ENCODE measurements around the gene PLPPR3. TPM values are rescaled to one million over a fixed set of nuclear protein-coding genes. Genes with fewer than 3 reads are reported as not detected.

PLPPR3 gene
- total RNA-seq, 1 donor from 2014 or later = 5.4 TPM

- no peak for DNase-seq (ENCODE audit: low spot score)
- peak; percentile 41 for TF ChIP-seq CTCF (IDR thresholded peaks at IDR 0.05)
- H3K4me1 Mint-ChIP-seq (ENCODE audit: low read depth) = peaks cover 28% of the 10 kb centered on the region
- H3K9me3 Mint-ChIP-seq (ENCODE audit: low read depth) = no peaks in the 10 kb centered on the region
- peak overlapping the region; percentile 78 for H3K27ac Mint-ChIP-seq (ENCODE audit: unreplicated experiment)
- peak overlapping the region; percentile 41 for H3K4me3 Mint-ChIP-seq (ENCODE audit: unreplicated experiment)
- no peaks in the 10 kb centered on the region for H3K27me3 Mint-ChIP-seq (ENCODE audit: low read depth)
- no peaks in the 10 kb centered on the region for H3K36me3 Mint-ChIP-seq (ENCODE audit: low read depth)
Measured at GRCh38 chr19:788983-789700, 32.6 kb downstream of the PLPPR3 start.

- H3K27me3 Mint-ChIP-seq (ENCODE audit: low read depth) = no peaks in the 10 kb centered on the region
Measured at GRCh38 chr19:788686-788982, 33.1 kb downstream of the PLPPR3 start.

GRCh38 chr19:787536-787935 is 34.2 kb downstream of the PLPPR3 start:
- no peaks in the 10 kb centered on the region for H3K27me3 Mint-ChIP-seq (ENCODE audit: low read depth)
- H3K4me1 Mint-ChIP-seq (ENCODE audit: low read depth) = peaks cover 37% of the 10 kb centered on the region
- H3K36me3 Mint-ChIP-seq (ENCODE audit: low read depth) = no peaks in the 10 kb centered on the region
- no peak overlapping the region for H3K27ac Mint-ChIP-seq (ENCODE audit: unreplicated experiment)
- H3K9me3 Mint-ChIP-seq (ENCODE audit: low read depth) = no peaks in the 10 kb centered on the region
- no peak overlapping the region for H3K4me3 Mint-ChIP-seq (ENCODE audit: unreplicated experiment)
- no peak for TF ChIP-seq CTCF (IDR thresholded peaks at IDR 0.05)
- peak; percentile 82 for DNase-seq (ENCODE audit: low spot score)

More at GRCh38 chr19:788686-788982, 33.1 kb downstream of the PLPPR3 start:
- peak overlapping the region; percentile 78 for H3K27ac Mint-ChIP-seq (ENCODE audit: unreplicated experiment)
- no peaks in the 10 kb centered on the region for H3K9me3 Mint-ChIP-seq (ENCODE audit: low read depth)
- H3K36me3 Mint-ChIP-seq (ENCODE audit: low read depth) = no peaks in the 10 kb centered on the region
- no peak for DNase-seq (ENCODE audit: low spot score)
- H3K4me1 Mint-ChIP-seq (ENCODE audit: low read depth) = peaks cover 28% of the 10 kb centered on the region
- no peak for TF ChIP-seq CTCF (IDR thresholded peaks at IDR 0.05)
- H3K4me3 Mint-ChIP-seq (ENCODE audit: unreplicated experiment) = no peak overlapping the region

DNA sequence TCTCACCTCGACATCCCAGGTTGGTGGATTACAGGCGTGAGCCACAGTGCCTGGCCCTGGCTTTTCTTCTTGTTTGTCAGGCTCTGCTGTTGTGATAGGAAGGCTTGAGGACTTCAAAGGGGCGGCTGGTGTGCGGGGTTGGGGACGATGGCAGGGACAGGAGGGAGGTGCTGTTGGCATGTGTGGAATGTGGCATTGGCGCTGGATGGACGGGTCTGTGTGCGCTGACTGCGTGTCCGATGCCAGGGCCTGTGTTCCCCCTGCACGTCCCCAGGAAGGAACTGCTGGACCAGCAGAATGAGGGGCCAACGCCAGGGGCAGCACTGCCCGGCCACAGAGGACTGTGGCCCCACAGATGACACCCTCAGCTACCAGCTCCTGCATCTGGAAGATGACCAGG is 37.2 kb downstream of the PLPPR3 start:
- Mint-ChIP-seq H3K4me3 (ENCODE audit: unreplicated experiment) (peak overlapping the region; percentile 49), H3K27me3 (ENCODE audit: low read depth) (no peaks in the 10 kb centered on the region), H3K27ac (ENCODE audit: unreplicated experiment) (peak overlapping the region; percentile 32), H3K36me3 (ENCODE audit: low read depth) (no peaks in the 10 kb centered on the region), H3K9me3 (ENCODE audit: low read depth) (no peaks in the 10 kb centered on the region), H3K4me1 (ENCODE audit: low read depth) (peaks cover 34% of the 10 kb centered on the region)
- DNase-seq (ENCODE audit: low spot score) = peak; percentile 84
- TF ChIP-seq CTCF (IDR thresholded peaks at IDR 0.05) = no peak

GRCh38 chr19:782878-783668 is 38.7 kb downstream of the PLPPR3 start:
- no peaks in the 10 kb centered on the region for H3K27me3 Mint-ChIP-seq (ENCODE audit: low read depth)
- TF ChIP-seq CTCF (IDR thresholded peaks at IDR 0.05) = no peak
- peaks cover 33% of the 10 kb centered on the region for H3K4me1 Mint-ChIP-seq (ENCODE audit: low read depth)
- no peaks in the 10 kb centered on the region for H3K9me3 Mint-ChIP-seq (ENCODE audit: low read depth)
- H3K27ac Mint-ChIP-seq (ENCODE audit: unreplicated experiment) = peak overlapping the region; percentile 92
- H3K36me3 Mint-ChIP-seq (ENCODE audit: low read depth) = no peaks in the 10 kb centered on the region
- DNase-seq (ENCODE audit: low spot score) = peak; percentile 58
- peak overlapping the region; percentile 76 for H3K4me3 Mint-ChIP-seq (ENCODE audit: unreplicated experiment)

Measured in chondrocyte (in vitro differentiated cells).